GM12878 (cell line): Measurements from ENCODE around the gene AGAP1. TPM values are rescaled to one million over a fixed set of nuclear protein-coding genes. Genes with fewer than 3 reads are reported as not detected.

Experiments
- ATAC-seq: fragments of 200-7000 bp; cut with Tn5 transposase; 3 replicates; pipeline ENCODE4 v1.9.1; 2020; ENCODE audit warnings: mild to moderate bottlenecking, moderate library complexity
- BruUV-seq: library from RNA; stranded (reverse); fragments of 400-500 nt; replicated peaks from 2 replicates; lab custom pipeline; 2021; lab: Mats Ljungman, UMichigan
- CTCF ChIA-PET: fragments of 300-600 bp; sonication (Branson Sonifier 250); formaldehyde crosslinking; extraction: SDS; loops from one replicate; lab custom pipeline; 2021; ENCODE audit warnings: inconsistent platforms; lab: Yijun Ruan, JAX
- POLR2A ChIA-PET: fragments of 350-600 bp; formaldehyde crosslinking; extraction: SDS; loops from one replicate; lab custom pipeline; 2021; ENCODE audit warnings: inconsistent platforms; lab: Charles Lee
- RAD21 ChIA-PET: fragments of 300-600 bp; sonication (Branson Sonifier 250); formaldehyde crosslinking; loops from one replicate; lab custom pipeline; 2023; ENCODE audit warnings: antibody characterized with exemption; ENCODE audit not compliant: unreplicated experiment; lab: Charles Lee
- SMC1A ChIA-PET: fragments of 300-600 bp; sonication (Branson Sonifier 250); formaldehyde crosslinking; loops from one replicate; lab custom pipeline; 2023; ENCODE audit not compliant: unreplicated experiment, uncharacterized antibody; lab: Charles Lee
- DNase-seq: peaks from one replicate; pipeline ENCODE4 v3.0.0-alpha.2; 2011; ENCODE audit warnings: low read depth, low spot score
- FAIRE-seq: peaks from 3 replicates; lab custom pipeline; 2011; peaks lifted over from hg19 to GRCh38; lab: Jason Lieb, UNC
- H2AFZ ChIP-seq: 2 replicates; pipeline ENCODE4 v1.6.0; 2011; ENCODE audit warnings: low read depth, low read length, control low read depth; ENCODE audit not compliant: control insufficient read depth
- H3K27ac ChIP-seq: 2 replicates; pipeline ENCODE4 v1.5.1; 2011; ENCODE audit warnings: control low read depth; ENCODE audit not compliant: control insufficient read depth, insufficient read depth
- H3K27me3 ChIP-seq, 2 experiments: replicated peaks in 1 of 2; 2 replicates each; pipeline versions ENCODE4 v1.6.0 to v1.6.1; 2011; ENCODE audit warnings: low read length in 1 of 2; ENCODE audit not compliant: control insufficient read depth in 2 of 2, insufficient read depth in 2 of 2
- H3K36me3 ChIP-seq, 2 experiments: 2 replicates each; pipeline ENCODE4 v1.5.1; 2011; ENCODE audit warnings: low read length in 1 of 2; ENCODE audit not compliant: control insufficient read depth in 2 of 2, insufficient read depth in 2 of 2
- H3K4me1 ChIP-seq: 2 replicates; pipeline ENCODE4 v1.6.1; 2011; ENCODE audit warnings: mild to moderate bottlenecking, low read length, moderate library complexity, mixed read lengths; ENCODE audit not compliant: control insufficient read depth, insufficient read depth
- H3K4me2 ChIP-seq: 2 replicates; pipeline ENCODE4 v1.6.0; 2011; ENCODE audit warnings: control low read depth; ENCODE audit not compliant: control insufficient read depth, insufficient read depth
- H3K4me3 ChIP-seq: fragments of 200-600 bp; sonication (generic); 2 replicates; pipeline ENCODE4 v1.5.1; 2016
- H3K79me2 ChIP-seq: 2 replicates; pipeline ENCODE4 v1.6.0; 2011; ENCODE audit warnings: low read length; ENCODE audit not compliant: control insufficient read depth, insufficient read depth
- H3K9ac ChIP-seq: 2 replicates; pipeline ENCODE4 v1.8.0; 2011; ENCODE audit warnings: low read length, control low read depth, mixed read lengths; ENCODE audit not compliant: control insufficient read depth, insufficient read depth
- H3K9me3 ChIP-seq: replicated peaks from 3 replicates; pipeline ENCODE4 v1.5.1; 2011; ENCODE audit warnings: mild to moderate bottlenecking, low read length; ENCODE audit not compliant: control insufficient read depth, insufficient read depth
- H4K20me1 ChIP-seq: 2 replicates; pipeline ENCODE4 v1.6.0; 2011; ENCODE audit not compliant: control insufficient read depth, insufficient read depth
- MTA3 ChIP-seq: IDR thresholded peaks from 2 replicates; pipeline ENCODE4 v1.6.1; 2012; ENCODE audit warnings: low read length, inconsistent platforms, borderline replicate concordance
- RAD51 ChIP-seq: fragments of 450-650 bp; IDR thresholded peaks from 2 replicates; pipeline ENCODE4 v1.6.1; 2016; ENCODE audit warnings: moderate library complexity, mild to moderate bottlenecking, inconsistent platforms
- RELB ChIP-seq: fragments of 450-650 bp; IDR thresholded peaks from 2 replicates; pipeline ENCODE4 v1.6.1; 2017; ENCODE audit warnings: low read depth, mild to moderate bottlenecking, moderate library complexity
- TAF1 ChIP-seq: IDR thresholded peaks from 2 replicates; pipeline ENCODE4 v1.6.1; 2011; ENCODE audit warnings: mild to moderate bottlenecking, low read depth, low read length, borderline replicate concordance
- USF1 ChIP-seq: IDR thresholded peaks from 2 replicates; pipeline ENCODE4 v1.6.1; 2011; ENCODE audit warnings: borderline replicate concordance, low read depth, mild to moderate bottlenecking, moderate library complexity, mixed read lengths, low read length; ENCODE audit not compliant: insufficient read depth; ENCODE audit errors: extremely low read length
- ZBTB4 ChIP-seq: fragments of 450-650 bp; formaldehyde crosslinking; IDR thresholded peaks from 2 replicates; pipeline ENCODE4 v1.4.0; 2022; ENCODE audit warnings: mild to moderate bottlenecking, moderate library complexity
- WGBS: methylation state at CpG from one replicate; pipeline ENCODE4 v1.1.6; 2016; ENCODE audit warnings: low lambda C conversion rate; ENCODE audit not compliant: insufficient replicate concordance, insufficient coverage; ENCODE audit errors: missing lambda C conversion rate; 5-methylcytosine and 5-hydroxymethylcytosine counted together
- in situ Hi-C: fragments of 300-500 bp; cut with MboI; formaldehyde crosslinking; loops from 9 replicates; pipeline ENCODE4 v1.14.3; 2018; ENCODE audit warnings: mixed read lengths
- intact Hi-C: fragments of 100-400 bp; cut with micrococcal nuclease; formaldehyde crosslinking; loops from one replicate; pipeline ENCODE4 v1.14.2; 2022; ENCODE audit not compliant: unreplicated experiment
- polyA plus RNA-seq, 11 experiments: library from polyadenylated mRNA; depleted of rRNA in 4 of 11; unstranded in 6 of 11; stranded (reverse) in 5 of 11; fragments of >200 nt; fragmentation: Nextera tagmentation in 4 of 11; fragmentation: Illumina TruSeq in 1 of 11; extraction: Ambion mirVana in 4 of 11; extraction: Trizol in 1 of 11; gene quantifications; 1 replicate in 1 of 11; 2 replicates in 10 of 11; pipeline versions ENCODE4 v1.2.1 to v1.2.3, GENCODE V29; 2011 to 2016; ENCODE audit warnings: inconsistent platforms in 2 of 11, missing spikeins in 2 of 11, low read depth in 1 of 11
- total RNA-seq, 4 experiments: library from RNA; depleted of rRNA in 3 of 4; stranded (reverse); fragments of >200 nt in 3 of 4; fragmentation: Illumina TruSeq in 1 of 4; extraction: Trizol in 1 of 4; gene quantifications; 2 replicates each; pipeline versions ENCODE4 v1.2.1 to v1.2.3, GENCODE V29; 2013 to 2021

The AGAP1 gene
- total and polyA plus RNA-seq, 10 of the 15 experiments (the other 5 are each of a cell fraction or from before 2014, with no cell fraction given), result 0.05 to 0.15 (median 0.06) TPM; not detected in 7

- WGBS, result 20% methylated on average over 14 of the region's 14 CpGs
- no peak overlapping the region for H3K27ac ChIP-seq
- DNase-seq (no peak), FAIRE-seq (no peak), ATAC-seq (no peak)
- ChIA-PET RAD21 (no interaction called here), CTCF (no interaction called here), POLR2A (no interaction called here), SMC1A (no interaction called here)
- no peaks in the 10 kb centered on the region; the same call in 2 of the 3 replicates for H3K9me3 ChIP-seq
- H3K36me3 ChIP-seq, result no peaks in the 10 kb centered on the region
- no peak overlapping the region for H3K4me3 ChIP-seq
- in situ Hi-C loops, result no loop called here
- no peak for TF ChIP-seq ZBTB4
- no peak for TF ChIP-seq RAD51
- no peak for TF ChIP-seq RELB
- TF ChIP-seq TAF1, result no peak
- TF ChIP-seq MTA3, result no peak
- no peak for TF ChIP-seq USF1
- H4K20me1 ChIP-seq, result no peaks in the 10 kb centered on the region; the same call in 1 of the 2 replicates
- no peaks in the 10 kb centered on the region for H3K4me1 ChIP-seq
- H2AFZ ChIP-seq, result no peak overlapping the region
- H3K9ac ChIP-seq, result no peak overlapping the region
- H3K79me2 ChIP-seq, result no peaks in the 10 kb centered on the region
- BruUV-seq, result no TSS peak
- H3K27me3 ChIP-seq, result peaks cover 0 to 3% of the 10 kb centered on the region in 2 experiments; a peak in 2 of 4 replicates
- no peak overlapping the region for H3K4me2 ChIP-seq
- intact Hi-C loops, result no loop called here
Measured at GRCh38 chr2:235925250-235925919, 431.5 kb downstream of the AGAP1 start.
